ENCODE measurements around the gene GLDC.

- TF ChIP-seq, protein P1, sequence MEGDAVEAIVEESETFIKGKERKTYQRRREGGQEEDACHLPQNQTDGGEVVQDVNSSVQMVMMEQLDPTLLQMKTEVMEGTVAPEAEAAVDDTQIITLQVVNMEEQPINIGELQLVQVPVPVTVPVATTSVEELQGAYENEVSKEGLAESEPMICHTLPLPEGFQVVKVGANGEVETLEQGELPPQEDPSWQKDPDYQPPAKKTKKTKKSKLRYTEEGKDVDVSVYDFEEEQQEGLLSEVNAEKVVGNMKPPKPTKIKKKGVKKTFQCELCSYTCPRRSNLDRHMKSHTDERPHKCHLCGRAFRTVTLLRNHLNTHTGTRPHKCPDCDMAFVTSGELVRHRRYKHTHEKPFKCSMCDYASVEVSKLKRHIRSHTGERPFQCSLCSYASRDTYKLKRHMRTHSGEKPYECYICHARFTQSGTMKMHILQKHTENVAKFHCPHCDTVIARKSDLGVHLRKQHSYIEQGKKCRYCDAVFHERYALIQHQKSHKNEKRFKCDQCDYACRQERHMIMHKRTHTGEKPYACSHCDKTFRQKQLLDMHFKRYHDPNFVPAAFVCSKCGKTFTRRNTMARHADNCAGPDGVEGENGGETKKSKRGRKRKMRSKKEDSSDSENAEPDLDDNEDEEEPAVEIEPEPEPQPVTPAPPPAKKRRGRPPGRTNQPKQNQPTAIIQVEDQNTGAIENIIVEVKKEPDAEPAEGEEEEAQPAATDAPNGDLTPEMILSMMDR (IDR thresholded peaks at IDR 0.05), result peak; percentile 23
- TF ChIP-seq EZH2 (IDR thresholded peaks at IDR 0.05; ENCODE audit: borderline replicate concordance, insufficient read depth, low read depth, low read length, poor library complexity, severe bottlenecking), result no peak
These were observed 40.9 kb upstream of the GLDC start for GRCh38 chr9:6686396-6686795.

Measured in B cell (primary cell).